PC-3 (cell line): ENCODE measurements around the gene TBC1D8. TPM values are rescaled to one million over a fixed set of nuclear protein-coding genes. Genes with fewer than 3 reads are reported as not detected.

Experiments used
- ATAC-seq: fragments of 200-7000 bp; cut with Tn5 transposase; 2 replicates; pipeline ENCODE4 v1.9.1; 2020; ENCODE audit warnings: mild to moderate bottlenecking, moderate library complexity
- BruUV-seq: library from RNA; stranded (reverse); fragments of 400-500 nt; replicated peaks from 2 replicates; lab custom pipeline; 2021; lab: Mats Ljungman, UMichigan
- CTCF ChIA-PET: fragments of 300-600 bp; sonication (Branson Sonifier 250); formaldehyde crosslinking; loops from one replicate; lab custom pipeline; 2022; ENCODE audit warnings: antibody characterized with exemption; lab: Charles Lee
- POLR2A ChIA-PET: fragments of 300-600 bp; sonication (Branson Sonifier 250); formaldehyde crosslinking; loops from one replicate; lab custom pipeline; 2022; ENCODE audit warnings: antibody characterized with exemption; ENCODE audit not compliant: unreplicated experiment; lab: Charles Lee
- DNase-seq: peaks from one replicate; pipeline ENCODE4 v3.0.0-alpha.2; 2015
- H2AFZ ChIP-seq: fragments of 300-600 bp; sonication (generic); 2 replicates; pipeline ENCODE4 v1.6.0; 2016; ENCODE audit warnings: antibody characterized with exemption, low read length
- H3F3A ChIP-seq: fragments of 300-600 bp; sonication (generic); one replicate; pipeline ENCODE4 v1.6.0; 2017; ENCODE audit warnings: antibody characterized with exemption, low read length, control low read depth, mild to moderate bottlenecking; ENCODE audit not compliant: unreplicated experiment
- H3K27ac ChIP-seq: fragments of 300-600 bp; sonication (generic); 2 replicates; pipeline ENCODE4 v1.5.1; 2016; ENCODE audit warnings: mild to moderate bottlenecking, low read length
- H3K27me3 ChIP-seq: fragments of 300-600 bp; sonication (generic); 2 replicates; pipeline ENCODE4 v1.6.1; 2016; ENCODE audit warnings: low read length, mixed read lengths
- H3K36me3 ChIP-seq: fragments of 300-600 bp; sonication (generic); 2 replicates; pipeline ENCODE4 v1.6.1; 2016; ENCODE audit warnings: low read depth, mixed run types, low read length, mixed read lengths
- H3K4me1 ChIP-seq: fragments of 300-600 bp; sonication (generic); 2 replicates; pipeline ENCODE4 v1.5.1; 2016; ENCODE audit warnings: low read length; ENCODE audit not compliant: insufficient read depth
- H3K4me2 ChIP-seq: fragments of 300-600 bp; sonication (generic); 2 replicates; pipeline ENCODE4 v1.6.0; 2016; ENCODE audit warnings: low read length
- H3K4me3 ChIP-seq: fragments of 300-600 bp; sonication (generic); 2 replicates; pipeline ENCODE4 v1.5.1; 2016; ENCODE audit warnings: mild to moderate bottlenecking, low read length, mixed read lengths
- H3K79me2 ChIP-seq: fragments of 300-600 bp; sonication (generic); 2 replicates; pipeline ENCODE4 v1.6.1; 2017; ENCODE audit warnings: low read length, mixed read lengths
- H3K9ac ChIP-seq: fragments of 300-600 bp; sonication (generic); 2 replicates; pipeline ENCODE4 v1.6.0; 2016; ENCODE audit warnings: mild to moderate bottlenecking, low read length
- H3K9me2 ChIP-seq: fragments of 300-600 bp; sonication (generic); replicated peaks from 2 replicates; pipeline ENCODE4 v1.6.1; 2016; ENCODE audit warnings: mixed run types, low read length, mixed read lengths
- H3K9me3 ChIP-seq: fragments of 300-600 bp; sonication (generic); 2 replicates; pipeline ENCODE4 v1.6.1; 2016; ENCODE audit warnings: low read length, mixed read lengths
- H4K20me1 ChIP-seq: fragments of 300-600 bp; sonication (generic); 2 replicates; pipeline ENCODE4 v1.6.1; 2016; ENCODE audit warnings: low read length, mixed read lengths
- CTCF ChIP-seq: fragments of 300-600 bp; sonication (generic); conservative IDR thresholded peaks from 2 replicates; pipeline ENCODE4 v1.5.1; 2017; ENCODE audit warnings: antibody characterized with exemption, low read depth, mild to moderate bottlenecking, low read length
- EZH2 ChIP-seq: fragments of 300-600 bp; sonication (generic); IDR thresholded peaks from one replicate; pipeline ENCODE4 v1.6.1; 2017; ENCODE audit warnings: antibody characterized with exemption, mild to moderate bottlenecking, low read length; ENCODE audit not compliant: unreplicated experiment
- EZH2phosphoT487 ChIP-seq: fragments of 300-600 bp; sonication (generic); IDR thresholded peaks from 2 replicates; pipeline ENCODE4 v1.6.1; 2018; ENCODE audit warnings: mild to moderate bottlenecking, antibody characterized with exemption, low read length, borderline replicate concordance
- intact Hi-C: fragments of 100-400 bp; cut with micrococcal nuclease; formaldehyde crosslinking; loops from 2 replicates; pipeline ENCODE4 v1.9.0; 2023
- total RNA-seq: library from RNA; depleted of rRNA; stranded (reverse); fragments of >200 nt; gene quantifications from 2 replicates; pipeline ENCODE4 v1.2.3, GENCODE V29; 2014

Gene TBC1D8
- total RNA-seq, 1 experiment from 2014 or later = 39.7 TPM

DNA sequence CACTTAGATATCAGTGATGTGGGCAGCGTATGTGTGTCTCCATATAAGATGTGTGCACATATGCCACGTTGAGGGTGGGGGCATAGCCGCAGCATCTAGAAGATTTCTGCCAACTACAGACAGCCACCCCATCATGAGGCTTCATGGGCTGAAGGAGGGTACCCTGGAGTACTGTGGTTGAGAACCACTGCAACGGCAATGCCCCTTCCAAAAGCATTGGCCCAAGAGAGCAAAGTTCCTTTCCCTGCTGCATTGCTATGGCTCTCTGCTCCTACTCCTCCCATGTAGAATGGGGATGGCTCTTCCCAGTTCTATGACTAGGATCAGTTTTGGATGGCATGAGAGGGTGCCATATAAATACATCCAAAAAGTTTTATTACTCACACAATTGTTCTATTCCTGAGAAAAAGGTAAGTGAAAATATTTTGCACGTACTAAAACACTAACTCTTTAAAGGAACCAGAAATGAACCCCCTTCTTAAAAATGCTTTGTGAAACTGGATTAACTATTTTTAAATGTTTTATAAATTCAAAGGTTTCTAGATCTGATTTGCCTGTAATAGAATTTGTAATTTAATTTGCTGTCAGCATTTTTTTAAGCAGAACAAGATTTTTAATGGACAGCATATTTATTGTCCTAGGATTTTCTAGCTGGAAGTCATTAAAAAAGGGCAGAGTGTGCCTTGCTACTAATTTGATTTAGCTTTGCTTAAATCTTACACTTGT, 153.5 kb downstream of the TBC1D8 start:
- POLR2A ChIA-PET = no interaction called here
- Histone ChIP-seq H3F3A (no peaks in the 10 kb centered on the region), H3K27me3 (no peaks in the 10 kb centered on the region), H3K9ac (no peak overlapping the region), H4K20me1 (0 out of 2 replicates have a peak, but pooled peaks cover under 1% of the 10 kb centered on the region), H3K36me3 (peaks cover 32% of the 10 kb centered on the region), H2AFZ (no peak overlapping the region), H3K4me2 (no peak overlapping the region), H3K79me2 (peaks cover 7% of the 10 kb centered on the region), H3K4me3 (no peak overlapping the region), H3K27ac (no peak overlapping the region), H3K9me3 (no peaks in the 10 kb centered on the region), H3K9me2 (no peaks in the 10 kb centered on the region), H3K4me1 (peaks cover 6% of the 10 kb centered on the region)
- intact Hi-C loops = no loop called here
- BruUV-seq = no TSS peak
- DNase-seq (no peak), ATAC-seq (no peak)
- TF ChIP-seq EZH2 (no peak), CTCF (no peak)
- CTCF ChIA-PET = no interaction called here

DNA sequence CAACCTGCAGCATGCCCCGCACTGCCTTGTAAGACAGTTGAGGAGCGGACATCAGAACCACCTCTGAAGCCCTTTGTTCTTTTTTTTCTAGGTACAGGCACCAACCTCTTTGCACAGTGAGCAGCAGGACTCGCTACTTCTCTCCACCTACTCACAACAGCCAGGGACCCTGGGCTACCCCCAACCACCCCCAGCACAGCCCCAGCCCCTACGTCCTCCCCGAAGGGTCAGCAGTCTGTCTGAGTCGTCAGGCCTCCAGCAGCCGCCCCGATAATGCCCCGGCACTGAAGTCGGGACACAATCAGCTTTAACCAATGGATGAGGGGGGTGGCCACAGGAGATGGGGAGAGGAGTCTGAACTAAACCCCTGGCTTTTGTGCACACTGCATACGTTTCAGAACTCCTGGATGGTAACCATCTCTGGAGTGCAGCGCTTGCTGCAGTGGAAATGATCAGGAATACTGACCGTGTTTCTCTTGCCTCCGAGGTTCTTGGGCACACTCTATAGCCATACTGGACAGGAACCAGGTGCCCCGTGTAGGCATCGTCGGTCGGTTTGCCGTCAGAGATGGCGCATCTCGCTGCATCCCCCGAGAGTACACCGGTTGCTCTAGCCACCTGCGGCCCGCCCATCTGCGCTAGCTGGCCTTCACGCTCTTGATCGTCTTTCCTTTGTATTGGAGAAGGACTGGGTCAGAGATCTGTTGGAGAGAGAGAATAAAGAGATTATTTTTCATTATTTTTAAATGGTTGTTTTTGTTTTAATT, 155.7 kb downstream of the TBC1D8 start:
- Histone ChIP-seq H2AFZ (no peak overlapping the region), H3K9me3 (no peaks in the 10 kb centered on the region), H3K27me3 (no peaks in the 10 kb centered on the region), H3K36me3 (peaks cover 38% of the 10 kb centered on the region), H3F3A (no peaks in the 10 kb centered on the region), H3K27ac (no peak overlapping the region), H4K20me1 (no peaks in the 10 kb centered on the region), H3K4me3 (no peak overlapping the region), H3K4me1 (no peaks in the 10 kb centered on the region), H3K79me2 (no peaks in the 10 kb centered on the region), H3K4me2 (no peak overlapping the region), H3K9ac (no peak overlapping the region), H3K9me2 (no peaks in the 10 kb centered on the region)
- ATAC-seq = no peak
- no peak for TF ChIP-seq EZH2
- TF ChIP-seq EZH2phosphoT487 = no peak
- TF ChIP-seq CTCF = no peak
- ChIA-PET CTCF (no interaction called here), POLR2A (no interaction called here)
- no TSS peak for BruUV-seq
- DNase-seq = no peak
- intact Hi-C loops = no loop called here

DNA sequence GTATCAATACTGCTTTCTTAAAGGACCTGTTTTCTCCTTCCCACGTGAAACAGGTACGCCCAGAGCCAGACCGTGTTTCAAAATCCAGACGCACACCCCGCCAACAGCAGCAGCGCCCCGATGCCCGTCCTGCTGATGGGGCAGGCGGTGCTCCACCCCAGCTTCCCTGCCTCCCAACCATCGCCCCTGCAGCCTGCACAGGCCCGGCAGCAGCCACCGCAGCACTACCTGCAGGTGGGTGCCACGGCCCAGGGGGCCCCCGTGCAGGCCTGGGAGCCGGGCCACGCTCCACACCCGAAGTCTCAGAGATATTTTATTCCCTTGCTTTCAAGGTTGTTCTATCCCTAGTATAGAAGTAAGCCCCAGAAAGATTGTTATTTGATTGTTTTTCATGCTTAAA, 157.9 kb downstream of the TBC1D8 start:
- H3K9ac ChIP-seq = no peak overlapping the region
- ATAC-seq (no peak), DNase-seq (no peak)
- no peaks in the 10 kb centered on the region for H3K79me2 ChIP-seq
- intact Hi-C loops = no loop called here
- H4K20me1 ChIP-seq = no peaks in the 10 kb centered on the region
- H3F3A ChIP-seq = no peaks in the 10 kb centered on the region
- TF ChIP-seq CTCF = no peak
- TF ChIP-seq EZH2 = no peak
- no peak for TF ChIP-seq EZH2phosphoT487
- no peak overlapping the region for H3K4me2 ChIP-seq
- H3K27ac ChIP-seq = no peak overlapping the region
- H3K36me3 ChIP-seq = peaks cover 43% of the 10 kb centered on the region
- no peak overlapping the region for H3K4me3 ChIP-seq
- no peaks in the 10 kb centered on the region for H3K9me2 ChIP-seq
- H3K4me1 ChIP-seq = no peaks in the 10 kb centered on the region
- no peaks in the 10 kb centered on the region for H3K9me3 ChIP-seq
- BruUV-seq = no TSS peak
- ChIA-PET CTCF (no interaction called here), POLR2A (no interaction called here)
- no peak overlapping the region for H2AFZ ChIP-seq
- no peaks in the 10 kb centered on the region for H3K27me3 ChIP-seq
